Skeletal muscle tissue (tissue), 4 donors: ENCODE data around the gene CENPV. TPM values are rescaled to one million over a fixed set of nuclear protein-coding genes. Genes with fewer than 3 reads are reported as not detected.
"Not testable (repeated sequence)": the region's sequence is repeated elsewhere in the genome, so short reads cannot be mapped to it uniquely, and the experiment has no call there.

Source experiments
- H3K27ac ChIP-seq: one replicate; pipeline ENCODE4 v1.7.0; 2013; ENCODE audit warnings: mild to moderate bottlenecking, low read depth, low read length, inconsistent platforms
- H3K27me3 ChIP-seq, 3 donors: one replicate each; pipeline ENCODE4 v1.7.0; 2013; ENCODE audit warnings: low read length in 3 of 3; ENCODE audit not compliant: control insufficient read depth in 3 of 3, insufficient read depth in 3 of 3
- H3K36me3 ChIP-seq, 3 donors: one replicate each; pipeline ENCODE4 v1.7.0; 2013; ENCODE audit warnings: low read length in 3 of 3; ENCODE audit not compliant: control insufficient read depth in 3 of 3, insufficient read depth in 3 of 3
- H3K4me1 ChIP-seq, 3 donors: one replicate each; pipeline ENCODE4 v1.7.0; 2013; ENCODE audit warnings: low read length in 3 of 3, mild to moderate bottlenecking in 3 of 3; ENCODE audit not compliant: control insufficient read depth in 3 of 3, insufficient read depth in 3 of 3
- H3K4me3 ChIP-seq, 3 donors: one replicate each; pipeline ENCODE4 v1.7.0; 2013; ENCODE audit warnings: low read length in 3 of 3
- H3K9ac ChIP-seq, 3 donors: one replicate each; pipeline ENCODE4 v1.7.0; 2013; ENCODE audit warnings: low read length in 3 of 3, mild to moderate bottlenecking in 3 of 3, moderate library complexity in 2 of 3, low read depth in 1 of 3
- H3K9me3 ChIP-seq, 3 donors: one replicate each; pipeline ENCODE4 v1.7.0; 2013; ENCODE audit warnings: low read length in 3 of 3; ENCODE audit not compliant: control insufficient read depth in 3 of 3
- total RNA-seq: library from RNA; depleted of rRNA; stranded (reverse); fragments of >200 nt; gene quantifications from one replicate; pipeline ENCODE4 v1.2.3, GENCODE V29; 2014
- donor health status: Osteomylitis.

CENPV gene
- total RNA-seq, result 29.7 TPM

DNA sequence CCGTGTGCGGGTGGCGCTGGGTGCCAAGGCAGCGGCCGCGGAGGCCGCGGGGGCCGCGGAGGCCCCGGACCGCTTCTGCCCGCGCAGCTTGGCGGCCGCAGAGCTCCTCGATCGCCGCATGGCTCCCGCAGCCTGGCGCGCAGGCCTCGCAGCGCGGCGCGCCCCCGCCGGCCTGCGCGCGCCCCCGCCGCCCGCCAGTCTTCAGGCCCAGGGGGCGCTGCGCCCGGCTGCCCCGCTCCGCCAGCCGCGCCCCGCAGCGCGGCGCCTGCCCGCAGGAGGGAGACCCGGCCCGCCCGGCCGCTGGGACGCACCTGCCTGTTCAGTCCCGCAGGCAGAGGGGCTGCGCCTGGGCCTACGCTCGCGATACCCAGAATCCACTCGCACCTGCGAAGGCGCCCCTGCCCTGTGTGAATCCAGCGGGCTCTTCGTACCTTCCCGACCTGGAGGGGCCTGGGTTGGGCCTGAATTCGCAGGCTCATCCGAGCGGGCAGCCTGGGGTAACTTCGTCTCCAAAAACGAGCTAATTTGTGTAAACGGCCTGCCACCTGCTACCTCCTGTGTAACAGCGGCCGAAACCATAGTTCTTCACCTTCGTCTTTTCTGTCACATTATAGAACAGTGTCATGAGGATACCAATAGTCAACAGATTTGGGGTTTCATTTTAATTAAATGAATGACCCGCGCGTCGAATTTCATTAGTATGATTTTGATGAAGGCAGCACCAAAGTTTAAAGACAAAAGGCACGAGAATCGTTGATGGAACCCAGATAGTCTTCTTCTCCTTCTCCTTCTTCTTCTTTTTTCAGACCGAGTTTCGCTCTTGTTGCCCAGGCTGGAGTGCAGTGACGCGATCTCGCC, at the start of gene CENPV:
CENPV (minus strand) TSS at position 153 of the 858 bp plus-strand sequence; CDS start at position 120, 33 bp downstream.
- H3K27me3 ChIP-seq, result peaks cover 0 to 5% (median 0%) of the 10 kb centered on the region in 3 donors
- peaks cover 6 to 10% (median 8%) of the 10 kb centered on the region in 3 donors for H3K4me1 ChIP-seq
- peaks cover 2 to 8% (median 8%) of the 10 kb centered on the region in 3 donors for H3K36me3 ChIP-seq
- peak within 1 kb of the TSS; percentile 56 to 79 (median 72) for H3K9ac ChIP-seq
- H3K27ac ChIP-seq, result no peak within 1 kb of the TSS
- H3K9me3 ChIP-seq, result no peaks in the 10 kb centered on the region
- H3K4me3 ChIP-seq, result peak within 1 kb of the TSS; percentile 66 to 71 (median 68)

DNA sequence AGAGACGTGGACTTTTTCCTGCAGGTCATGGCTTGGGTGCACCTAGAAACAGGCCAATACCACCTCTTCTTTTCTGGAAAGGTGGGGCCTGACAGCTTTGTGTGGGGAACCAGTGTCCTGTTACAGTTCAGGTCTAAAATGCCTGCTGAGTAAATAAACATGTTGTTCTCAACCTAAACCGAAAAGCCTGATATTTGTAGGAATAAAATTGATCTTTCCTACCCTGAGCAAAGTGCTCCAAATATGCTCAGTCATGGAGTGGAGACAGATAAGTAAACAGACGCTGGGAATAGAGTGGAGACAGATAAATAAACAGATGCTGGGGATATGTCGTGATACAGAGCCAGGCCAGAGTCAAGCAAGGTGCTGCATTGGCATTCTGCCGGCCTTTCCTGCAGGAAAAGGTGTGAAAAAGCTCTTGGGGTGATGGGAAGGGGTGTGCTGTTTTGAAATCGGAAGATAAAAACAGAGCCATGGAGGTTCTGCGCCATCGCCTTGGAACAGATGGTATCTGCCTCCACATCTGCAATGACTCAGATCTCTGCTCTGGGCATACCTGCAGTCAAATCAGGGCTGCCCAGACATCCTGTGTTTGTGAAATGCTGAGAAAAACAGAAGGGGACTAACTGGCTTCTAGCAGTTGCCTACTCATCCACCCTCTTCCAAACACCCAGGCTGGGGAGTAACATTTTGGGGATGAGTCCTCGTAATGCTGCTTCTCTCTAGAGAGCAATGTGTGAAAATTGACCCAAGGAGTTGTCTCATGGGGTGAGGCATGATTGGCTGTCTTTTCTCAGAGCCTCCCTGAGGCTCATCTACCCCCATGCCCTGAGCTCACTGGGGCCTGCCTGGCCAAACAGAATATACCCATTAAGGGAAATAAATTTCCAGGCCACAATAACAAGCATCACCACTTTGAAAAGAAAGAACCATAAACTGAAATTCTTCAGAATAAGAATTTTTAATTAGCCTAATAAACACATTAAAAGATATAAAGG, 45.3 kb upstream of the CENPV start:
- H3K27ac ChIP-seq, result peak overlapping the region; percentile 88
- H3K9me3 ChIP-seq, result no peaks in the 10 kb centered on the region
- no peaks in the 10 kb centered on the region for H3K36me3 ChIP-seq
- peak overlapping the region in 1 of 3 donors; percentile 14 for H3K9ac ChIP-seq
- H3K4me1 ChIP-seq, result peaks cover 7 to 16% (median 8%) of the 10 kb centered on the region in 3 donors
- no peaks in the 10 kb centered on the region for H3K27me3 ChIP-seq
- peak overlapping the region in 1 of 3 donors; percentile 46 for H3K4me3 ChIP-seq

DNA sequence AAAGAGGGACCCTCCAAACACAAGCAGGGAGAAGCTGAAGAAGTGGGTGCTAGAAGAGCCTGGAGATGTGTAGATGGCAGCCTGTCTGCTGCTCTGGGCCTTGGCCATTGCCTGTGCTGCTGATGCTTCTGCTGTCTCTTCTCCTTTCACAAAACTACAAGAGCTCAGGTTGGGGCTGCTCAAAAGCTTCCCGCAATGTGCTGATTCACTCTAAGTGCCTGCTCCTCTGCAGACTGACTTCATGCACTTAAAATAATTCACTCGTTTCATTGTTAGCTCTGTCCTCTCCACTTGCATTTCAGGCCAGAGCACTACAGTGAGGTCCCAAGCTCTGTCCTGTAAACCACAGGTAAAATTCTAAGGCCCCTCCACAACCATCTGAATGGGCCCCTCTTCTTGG, 43.4 kb upstream of the CENPV start:
- not testable (repeated sequence) for H3K4me3 ChIP-seq, H3K9me3 ChIP-seq, H3K36me3 ChIP-seq, H3K27me3 ChIP-seq
- Histone ChIP-seq H3K27ac (peak overlapping the region; percentile 88), H3K4me1 (peaks cover 7 to 16% (median 8%) of the 10 kb centered on the region in 3 donors), H3K9ac (peak overlapping the region in 2 of 3 donors; percentile 12 to 50)

DNA sequence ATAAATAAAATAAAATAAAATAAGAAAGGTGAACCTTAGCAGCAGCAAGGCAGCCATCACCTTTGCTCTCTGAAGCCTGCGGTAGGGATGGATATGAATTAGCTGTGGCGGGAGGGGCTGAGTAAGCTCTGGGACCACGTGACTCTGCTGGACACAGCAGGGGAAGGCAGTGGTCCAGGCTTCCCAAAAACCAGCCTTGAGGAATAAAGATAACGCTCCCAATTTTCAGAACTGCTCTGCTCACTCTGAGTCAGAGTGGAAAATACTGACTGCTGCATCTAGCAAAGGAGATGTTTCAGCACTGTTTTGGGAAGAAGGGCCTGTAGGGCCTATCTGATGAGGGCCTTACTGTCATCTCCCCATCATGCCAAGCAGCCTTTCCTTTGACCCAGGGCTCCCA, 42.6 kb upstream of the CENPV start:
- H3K4me3 ChIP-seq, H3K9me3 ChIP-seq, H3K27me3 ChIP-seq, H3K36me3 ChIP-seq: not testable (repeated sequence)
- peak overlapping the region; percentile 88 for H3K27ac ChIP-seq
- H3K9ac ChIP-seq, result peak overlapping the region in 2 of 3 donors; percentile 12 to 50
- H3K4me1 ChIP-seq, result peaks cover 7 to 16% (median 8%) of the 10 kb centered on the region in 3 donors

DNA sequence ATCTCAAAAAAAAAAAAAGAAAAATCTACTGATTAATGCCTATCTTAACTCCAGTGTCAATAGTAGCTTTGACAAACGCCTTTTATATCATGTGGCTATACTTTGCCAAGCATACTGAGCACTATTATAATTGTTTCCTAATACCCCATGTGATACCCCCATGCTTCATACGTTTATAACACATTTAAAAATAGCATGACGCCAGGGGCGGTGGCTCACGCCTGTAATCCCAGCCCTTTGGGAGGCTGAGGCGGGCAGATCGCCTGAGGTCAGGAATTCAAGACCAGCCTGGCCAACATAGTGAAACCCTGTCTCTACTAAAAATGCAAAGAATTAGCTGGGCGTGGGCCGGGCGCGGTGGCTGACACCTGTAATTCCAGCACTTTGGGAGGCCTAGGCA, 39.2 kb upstream of the CENPV start:
- H3K9me3 ChIP-seq, H3K27me3 ChIP-seq, H3K27ac ChIP-seq, H3K4me3 ChIP-seq, H3K9ac ChIP-seq, H3K36me3 ChIP-seq: not testable (repeated sequence)
- H3K4me1 ChIP-seq, result peaks cover 7 to 12% (median 8%) of the 10 kb centered on the region in 3 donors

DNA sequence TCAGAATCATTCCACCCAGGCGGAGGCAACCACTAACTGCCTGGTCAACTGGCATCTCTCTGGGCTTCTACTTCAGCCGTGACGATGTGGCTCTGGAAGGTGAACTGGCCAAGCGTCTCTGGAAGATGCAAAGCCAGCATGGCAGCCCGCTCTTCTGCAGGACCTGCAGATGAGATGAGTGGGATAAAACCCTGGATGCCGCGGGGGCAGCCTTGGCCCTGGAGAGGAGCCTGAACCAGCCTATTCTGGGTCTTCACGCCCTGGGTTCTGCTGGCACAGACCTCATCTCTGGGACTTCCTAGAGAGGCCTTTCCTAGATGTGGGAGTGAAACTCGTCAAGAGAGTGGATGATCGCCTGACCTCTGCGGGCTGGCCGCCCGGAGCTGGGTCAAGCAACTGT, 38.2 kb upstream of the CENPV start:
- no peaks in the 10 kb centered on the region for H3K27me3 ChIP-seq
- H3K9ac ChIP-seq, result no peak overlapping the region
- H3K27ac ChIP-seq, result no peak overlapping the region
- peaks cover 4 to 7% (median 6%) of the 10 kb centered on the region in 3 donors for H3K4me1 ChIP-seq
- no peaks in the 10 kb centered on the region for H3K9me3 ChIP-seq
- no peak overlapping the region for H3K4me3 ChIP-seq
- H3K36me3 ChIP-seq, result no peaks in the 10 kb centered on the region

DNA sequence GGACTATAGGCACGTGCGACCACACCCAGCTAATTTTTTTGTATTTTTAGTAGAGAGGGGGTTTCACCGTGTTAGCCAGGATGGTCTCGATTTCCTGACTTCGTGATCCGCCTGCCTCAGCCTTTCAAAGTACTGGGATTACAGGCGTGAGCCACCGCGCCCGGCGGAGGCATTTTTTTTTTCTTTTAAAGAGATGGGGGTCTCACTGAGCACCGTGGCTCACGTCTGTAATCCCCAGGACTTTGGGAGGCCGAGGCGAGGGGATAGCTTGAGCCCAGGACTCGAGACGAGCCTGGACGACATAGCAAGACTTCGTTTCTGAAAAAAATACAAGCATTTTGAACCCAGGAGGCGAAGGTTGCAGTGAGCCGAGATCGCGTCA, 32.8 kb upstream of the CENPV start:
- H3K36me3 ChIP-seq, result peaks cover 9 to 14% (median 11%) of the 10 kb centered on the region in 3 donors
- H3K9ac ChIP-seq, result peak overlapping the region in 1 of 3 donors; percentile 62
- not testable (repeated sequence) for H3K27me3 ChIP-seq, H3K9me3 ChIP-seq, H3K27ac ChIP-seq
- peaks cover 25 to 40% (median 29%) of the 10 kb centered on the region in 3 donors for H3K4me1 ChIP-seq
- H3K4me3 ChIP-seq, result peak overlapping the region in 2 of 3 donors; percentile 59 to 67

DNA sequence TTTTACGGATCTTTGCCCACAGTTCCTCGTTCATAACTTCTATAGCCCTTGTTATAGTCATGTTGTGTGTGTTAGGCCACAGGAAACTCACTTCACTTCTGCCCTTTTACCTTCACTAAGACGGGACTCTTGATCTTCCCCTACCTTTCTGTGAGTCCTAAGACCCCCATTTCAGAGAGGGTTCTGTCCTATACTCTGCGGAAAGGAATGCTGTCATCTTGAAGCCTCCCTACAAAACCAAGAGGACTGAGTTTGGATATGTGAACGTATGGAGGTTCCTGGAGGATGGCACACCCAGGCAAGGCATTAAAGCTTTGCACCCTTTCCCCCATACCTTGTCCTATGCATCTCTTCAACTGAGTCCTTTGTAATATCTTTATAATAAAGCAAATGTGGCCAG, 31.3 kb upstream of the CENPV start:
- H3K27me3 ChIP-seq, result no peaks in the 10 kb centered on the region
- H3K4me1 ChIP-seq, result peaks cover 25 to 40% (median 29%) of the 10 kb centered on the region in 3 donors
- H3K36me3 ChIP-seq, result peaks cover 9 to 14% (median 11%) of the 10 kb centered on the region in 3 donors
- peak overlapping the region in 1 of 3 donors; percentile 12 for H3K4me3 ChIP-seq
- H3K27ac ChIP-seq, result peak overlapping the region; percentile 36
- no peak overlapping the region for H3K9ac ChIP-seq
- H3K9me3 ChIP-seq, result no peaks in the 10 kb centered on the region

DNA sequence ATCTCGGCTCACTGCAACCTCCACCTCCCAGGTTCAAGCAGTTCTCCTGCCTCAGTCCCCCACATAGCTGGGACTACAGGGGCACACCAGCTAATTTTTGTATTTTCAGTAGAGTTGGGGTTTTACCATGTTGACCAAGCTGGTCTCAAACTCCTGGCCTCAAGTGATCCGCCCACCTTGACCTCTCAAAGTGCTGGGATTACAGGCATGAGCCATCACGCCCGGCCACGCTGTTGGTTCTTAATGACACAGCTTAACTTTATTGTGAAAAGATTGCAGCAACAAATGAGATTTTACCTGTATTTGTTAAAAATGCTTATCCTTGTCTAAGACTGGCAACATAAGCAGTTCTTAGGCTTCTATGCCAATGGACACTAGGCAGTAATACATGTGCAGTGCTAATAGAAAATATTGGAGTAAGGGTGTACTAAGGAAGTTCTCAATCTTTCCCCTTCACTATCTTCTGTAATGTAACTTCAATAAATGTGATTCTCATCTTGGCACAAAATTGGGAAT, 30.6 kb upstream of the CENPV start:
- H3K36me3 ChIP-seq, result peaks cover 9 to 14% (median 11%) of the 10 kb centered on the region in 3 donors
- peaks cover 25 to 42% (median 29%) of the 10 kb centered on the region in 3 donors for H3K4me1 ChIP-seq
- peak overlapping the region in 2 of 3 donors; percentile 12 to 20 for H3K9ac ChIP-seq
- H3K27me3 ChIP-seq, result no peaks in the 10 kb centered on the region
- H3K4me3 ChIP-seq, result peak overlapping the region in 1 of 3 donors; percentile 50
- peak overlapping the region; percentile 36 for H3K27ac ChIP-seq
- H3K9me3 ChIP-seq, result no peaks in the 10 kb centered on the region
